ENCODE results near the gene IFT57.

Gene IFT57

DNA sequence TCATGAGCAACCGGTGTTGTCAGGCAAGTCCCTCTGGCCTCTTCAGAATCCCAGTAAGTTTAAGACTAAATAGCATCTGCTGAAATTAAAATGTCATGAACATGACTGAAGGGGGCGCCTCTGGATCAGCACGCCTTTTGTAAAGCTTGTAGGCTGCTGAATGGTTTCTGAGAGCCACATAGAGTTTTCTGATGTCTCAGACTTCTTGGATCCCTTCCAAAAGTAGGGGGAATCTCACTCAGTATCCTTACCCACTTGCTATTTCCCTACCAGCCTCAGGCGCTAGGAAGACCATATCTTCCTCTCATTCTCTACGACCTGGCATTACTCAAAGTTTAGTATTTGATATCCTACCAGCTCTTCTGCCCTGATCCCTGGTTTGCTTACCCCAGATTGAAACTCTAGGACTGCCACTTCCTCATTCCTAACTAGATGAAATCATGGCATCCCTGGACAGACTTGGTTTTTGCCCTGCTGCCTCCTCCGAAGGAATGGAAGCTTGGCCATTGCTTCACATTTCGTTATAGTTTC lies 68.7 kb downstream of the IFT57 start:
- no peaks in the 10 kb centered on the region for H3K4me1 ChIP-seq (ENCODE audit: control insufficient read depth, insufficient read depth, low read length)
- no peaks in the 10 kb centered on the region for H3K36me3 ChIP-seq (ENCODE audit: control insufficient read depth, insufficient read depth, low read length)
- no peak overlapping the region for H3K4me3 ChIP-seq (ENCODE audit: low read length)
- no peak overlapping the region for H3K27ac ChIP-seq (ENCODE audit: low read depth, low read length)
- no peak overlapping the region for H3K9ac ChIP-seq (ENCODE audit: low read length)
- H3K27me3 ChIP-seq (ENCODE audit: control insufficient read depth, insufficient read depth, low read length): no peaks in the 10 kb centered on the region

DNA sequence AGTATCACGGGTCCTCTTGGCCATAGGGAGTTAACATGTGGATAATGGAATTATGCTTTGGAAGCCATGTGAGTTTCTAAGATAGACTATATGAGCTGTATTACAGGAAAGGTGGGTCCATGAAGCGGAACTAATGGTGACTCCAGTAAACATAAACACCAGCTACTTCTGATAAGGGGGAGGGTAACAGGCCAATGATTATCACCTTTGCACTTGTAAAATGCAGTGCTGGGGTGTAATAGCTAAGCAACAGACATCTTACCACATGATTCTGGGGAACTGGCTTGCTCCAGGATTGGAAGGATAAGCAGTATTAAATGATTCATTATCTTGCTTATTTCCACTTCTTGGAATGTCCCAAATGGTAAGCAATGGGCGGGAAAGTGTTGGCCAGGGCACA lies 70.0 kb downstream of the IFT57 start:
- Histone ChIP-seq H3K4me1 (ENCODE audit: control insufficient read depth, insufficient read depth, low read length) (no peaks in the 10 kb centered on the region), H3K4me3 (ENCODE audit: low read length) (no peak overlapping the region), H3K36me3 (ENCODE audit: control insufficient read depth, insufficient read depth, low read length) (no peaks in the 10 kb centered on the region), H3K9ac (ENCODE audit: low read length) (no peak overlapping the region), H3K27ac (ENCODE audit: low read depth, low read length) (no peak overlapping the region), H3K27me3 (ENCODE audit: control insufficient read depth, insufficient read depth, low read length) (no peaks in the 10 kb centered on the region)

DNA sequence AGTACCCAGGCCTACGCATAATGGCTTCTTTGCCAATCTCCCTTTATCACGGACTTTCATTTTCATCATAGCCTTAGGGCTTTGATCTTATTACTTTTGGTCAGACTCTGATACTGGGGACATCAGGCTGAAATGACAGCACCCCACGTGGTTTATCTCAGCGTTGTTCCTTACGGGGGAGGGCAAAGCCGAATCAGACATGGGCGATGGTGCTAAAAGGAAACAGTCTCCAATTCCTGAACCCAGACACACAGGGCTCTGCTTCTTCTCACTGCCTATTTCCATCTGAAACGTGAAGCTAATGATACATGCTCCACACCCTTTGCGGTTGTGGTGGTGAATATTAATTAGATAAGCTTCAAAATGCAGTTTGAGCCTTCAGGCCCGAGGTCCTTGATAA lies 72.0 kb downstream of the IFT57 start:
- Histone ChIP-seq H3K9ac (ENCODE audit: low read length) (no peak overlapping the region), H3K36me3 (ENCODE audit: control insufficient read depth, insufficient read depth, low read length) (no peaks in the 10 kb centered on the region), H3K4me3 (ENCODE audit: low read length) (no peak overlapping the region), H3K4me1 (ENCODE audit: control insufficient read depth, insufficient read depth, low read length) (no peaks in the 10 kb centered on the region), H3K27me3 (ENCODE audit: control insufficient read depth, insufficient read depth, low read length) (no peaks in the 10 kb centered on the region), H3K27ac (ENCODE audit: low read depth, low read length) (no peak overlapping the region)

DNA sequence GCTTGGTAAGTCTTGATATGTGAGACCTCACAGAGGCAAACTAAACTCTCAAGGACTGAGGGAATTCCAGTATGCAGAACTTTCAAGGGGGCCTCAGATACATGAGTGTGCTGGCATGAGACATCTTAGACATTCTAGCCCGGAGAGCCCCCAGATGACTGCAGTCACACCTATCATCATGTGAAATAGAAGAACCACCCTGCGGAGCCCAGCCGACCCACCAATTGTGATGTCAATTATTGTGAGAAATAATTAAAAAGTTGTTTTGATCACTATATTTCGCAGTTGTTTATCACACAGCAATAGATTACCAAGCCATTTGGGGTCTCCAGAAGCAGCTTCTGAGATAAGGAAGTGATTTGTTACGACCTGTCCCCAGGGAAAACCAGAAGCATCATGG lies 76.1 kb downstream of the IFT57 start:
- Histone ChIP-seq H3K4me1 (ENCODE audit: control insufficient read depth, insufficient read depth, low read length) (no peaks in the 10 kb centered on the region), H3K4me3 (ENCODE audit: low read length) (no peak overlapping the region), H3K36me3 (ENCODE audit: control insufficient read depth, insufficient read depth, low read length) (no peaks in the 10 kb centered on the region), H3K9ac (ENCODE audit: low read length) (no peak overlapping the region), H3K27me3 (ENCODE audit: control insufficient read depth, insufficient read depth, low read length) (no peaks in the 10 kb centered on the region), H3K27ac (ENCODE audit: low read depth, low read length) (no peak overlapping the region)

DNA sequence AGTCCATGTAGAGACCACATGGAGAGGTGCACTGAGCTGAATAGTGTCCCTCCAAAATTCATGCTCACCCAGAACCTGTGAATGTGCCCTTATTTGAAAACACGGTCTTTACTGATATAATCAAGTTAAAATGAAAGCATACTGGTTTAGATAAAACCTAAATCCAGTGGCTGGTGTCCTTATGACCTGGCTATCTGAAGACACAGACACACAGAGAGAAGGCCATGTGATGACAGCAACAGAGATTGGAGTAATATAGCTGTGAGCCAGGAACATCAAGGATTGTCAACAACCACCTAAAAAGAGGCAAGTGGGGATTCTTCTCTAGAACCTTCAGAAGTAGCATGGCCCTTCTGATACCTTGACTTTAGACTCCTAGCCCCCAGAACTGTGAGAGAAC lies 76.6 kb downstream of the IFT57 start:
- no peak overlapping the region for H3K4me3 ChIP-seq (ENCODE audit: low read length)

DNA sequence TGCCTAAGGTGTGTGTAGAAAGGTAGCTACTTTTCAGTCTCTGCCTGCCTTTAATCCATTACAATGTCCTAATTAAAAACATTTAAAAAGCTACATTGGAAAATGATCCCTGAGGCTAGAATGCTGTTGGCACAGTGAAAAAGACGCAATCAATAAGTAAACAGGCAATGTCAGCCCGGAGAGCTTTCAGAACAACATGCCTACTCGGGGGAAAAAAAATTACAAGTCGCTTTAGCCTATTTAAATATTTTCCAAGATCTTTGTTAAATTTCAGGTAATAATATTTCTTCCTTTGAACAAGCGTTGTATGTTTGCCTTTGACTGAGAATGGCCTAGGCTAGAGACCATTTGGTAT lies 84.8 kb downstream of the IFT57 start:
- H3K4me1 ChIP-seq (ENCODE audit: control insufficient read depth, insufficient read depth, low read length): no peaks in the 10 kb centered on the region
- no peaks in the 10 kb centered on the region for H3K27me3 ChIP-seq (ENCODE audit: control insufficient read depth, insufficient read depth, low read length)
- no peak overlapping the region for H3K27ac ChIP-seq (ENCODE audit: low read depth, low read length)
- H3K9ac ChIP-seq (ENCODE audit: low read length): no peak overlapping the region
- H3K36me3 ChIP-seq (ENCODE audit: control insufficient read depth, insufficient read depth, low read length): no peaks in the 10 kb centered on the region
- no peak overlapping the region for H3K4me3 ChIP-seq (ENCODE audit: low read length)

More for the DNA sequence above, 76.6 kb downstream of the IFT57 start:
- Histone ChIP-seq H3K9ac (ENCODE audit: low read length) (no peak overlapping the region), H3K27ac (ENCODE audit: low read depth, low read length) (no peak overlapping the region), H3K4me1 (ENCODE audit: control insufficient read depth, insufficient read depth, low read length) (no peaks in the 10 kb centered on the region), H3K36me3 (ENCODE audit: control insufficient read depth, insufficient read depth, low read length) (no peaks in the 10 kb centered on the region), H3K27me3 (ENCODE audit: control insufficient read depth, insufficient read depth, low read length) (no peaks in the 10 kb centered on the region)

DNA sequence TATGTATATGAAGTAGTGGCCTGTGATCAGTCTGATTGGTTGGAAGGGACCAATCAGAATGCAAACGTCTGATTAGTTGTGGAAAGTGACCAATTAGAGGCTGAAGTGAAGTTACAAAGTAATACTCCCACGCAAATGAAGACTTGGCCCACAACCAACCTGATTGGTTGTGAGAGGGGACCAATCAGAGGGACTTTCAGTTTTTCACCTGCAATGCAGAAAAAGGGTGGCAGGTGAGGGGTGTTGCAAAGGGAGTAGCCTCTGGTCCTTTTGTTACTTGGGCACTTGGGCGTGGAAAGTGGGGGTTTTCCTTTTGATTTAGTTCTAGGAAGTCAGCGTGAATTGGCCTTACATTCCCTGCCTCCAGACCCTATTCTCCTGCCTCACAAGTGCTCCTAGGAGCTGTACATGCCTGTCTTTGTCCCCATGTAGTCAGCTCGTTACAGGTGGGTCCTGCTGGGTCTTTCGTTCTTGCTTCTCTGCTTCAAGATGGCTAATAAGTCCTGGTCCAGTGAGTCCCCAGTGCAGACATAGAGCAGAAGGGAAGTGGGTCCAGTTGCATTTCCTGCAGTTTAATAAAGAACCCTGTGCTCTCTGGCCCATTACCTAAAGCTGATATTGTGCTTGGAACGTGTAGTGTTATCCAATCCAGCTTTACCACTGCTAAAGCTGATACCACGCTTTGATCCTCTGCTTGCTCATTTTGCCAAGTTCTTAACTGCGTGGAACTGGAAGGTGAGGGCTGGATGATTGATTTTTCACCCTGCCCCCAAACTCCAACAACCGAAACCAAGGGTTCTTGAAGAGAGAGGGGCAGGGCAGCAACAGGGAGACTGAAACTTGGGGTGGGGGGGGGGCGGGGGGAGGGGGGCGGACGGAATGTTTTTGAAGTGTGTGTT lies 85.4 kb downstream of the IFT57 start:
- no peak overlapping the region for H3K9ac ChIP-seq (ENCODE audit: low read length)
- H3K27me3 ChIP-seq (ENCODE audit: control insufficient read depth, insufficient read depth, low read length): no peaks in the 10 kb centered on the region
- no peaks in the 10 kb centered on the region for H3K4me1 ChIP-seq (ENCODE audit: control insufficient read depth, insufficient read depth, low read length)
- H3K4me3 ChIP-seq (ENCODE audit: low read length): no peak overlapping the region
- H3K27ac ChIP-seq (ENCODE audit: low read depth, low read length): no peak overlapping the region
- H3K36me3 ChIP-seq (ENCODE audit: control insufficient read depth, insufficient read depth, low read length): no peaks in the 10 kb centered on the region

DNA sequence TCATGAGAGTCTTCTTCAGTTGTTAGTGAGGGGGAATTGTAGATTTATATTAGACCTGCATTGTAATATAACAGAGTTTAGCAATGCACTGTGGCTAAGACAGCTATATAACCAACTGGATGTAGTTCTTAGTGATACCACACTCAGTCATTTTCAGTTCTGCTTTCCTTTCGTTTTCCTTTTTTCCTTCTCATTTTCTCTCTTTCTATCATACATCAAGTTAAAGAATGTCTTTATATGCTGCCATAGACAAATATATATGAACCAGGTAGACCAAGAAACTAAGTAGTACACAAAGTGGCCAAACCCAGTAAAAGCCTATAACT lies 87.7 kb downstream of the IFT57 start:
- H3K4me3 ChIP-seq (ENCODE audit: low read length): no peak overlapping the region
- H3K4me1 ChIP-seq (ENCODE audit: control insufficient read depth, insufficient read depth, low read length): no peaks in the 10 kb centered on the region
- H3K36me3 ChIP-seq (ENCODE audit: control insufficient read depth, insufficient read depth, low read length): no peaks in the 10 kb centered on the region
- H3K27me3 ChIP-seq (ENCODE audit: control insufficient read depth, insufficient read depth, low read length): no peaks in the 10 kb centered on the region
- no peak overlapping the region for H3K27ac ChIP-seq (ENCODE audit: low read depth, low read length)
- no peak overlapping the region for H3K9ac ChIP-seq (ENCODE audit: low read length)

DNA sequence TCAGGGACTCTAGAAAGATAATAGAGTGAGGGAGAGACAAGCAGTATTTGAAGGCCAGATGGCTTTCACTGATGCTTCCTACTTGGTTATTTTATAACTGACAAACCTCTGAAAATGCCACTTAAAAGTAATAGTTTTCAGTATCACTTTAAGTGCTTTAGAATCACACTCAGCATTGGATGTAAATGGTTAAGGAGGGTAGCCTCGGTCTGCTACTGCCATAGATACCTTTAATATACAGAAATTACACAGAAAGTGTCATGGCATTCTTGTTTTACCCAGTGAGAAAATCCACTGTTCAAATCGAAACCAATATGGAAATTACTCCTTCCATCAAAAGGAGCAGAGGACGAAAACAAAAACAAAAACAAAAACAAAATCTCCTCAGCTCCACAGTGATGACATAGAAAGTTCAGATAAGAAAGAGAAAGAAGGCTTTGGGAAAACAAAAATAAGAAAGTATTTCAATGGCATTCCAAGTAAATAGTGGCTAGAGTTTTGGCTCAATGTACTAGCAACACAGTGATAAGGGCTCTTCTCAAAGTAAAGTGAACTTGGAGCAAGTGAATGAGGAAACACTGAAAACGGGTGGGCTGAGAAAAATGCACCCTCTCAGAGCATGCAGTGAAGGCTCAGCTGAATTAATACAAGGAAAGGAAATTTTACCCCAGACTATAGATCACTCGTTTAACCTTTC lies 88.2 kb downstream of the IFT57 start:
- Histone ChIP-seq H3K27me3 (ENCODE audit: control insufficient read depth, insufficient read depth, low read length) (no peaks in the 10 kb centered on the region), H3K9ac (ENCODE audit: low read length) (no peak overlapping the region), H3K27ac (ENCODE audit: low read depth, low read length) (no peak overlapping the region), H3K36me3 (ENCODE audit: control insufficient read depth, insufficient read depth, low read length) (no peaks in the 10 kb centered on the region), H3K4me1 (ENCODE audit: control insufficient read depth, insufficient read depth, low read length) (no peaks in the 10 kb centered on the region), H3K4me3 (ENCODE audit: low read length) (no peak overlapping the region)

DNA sequence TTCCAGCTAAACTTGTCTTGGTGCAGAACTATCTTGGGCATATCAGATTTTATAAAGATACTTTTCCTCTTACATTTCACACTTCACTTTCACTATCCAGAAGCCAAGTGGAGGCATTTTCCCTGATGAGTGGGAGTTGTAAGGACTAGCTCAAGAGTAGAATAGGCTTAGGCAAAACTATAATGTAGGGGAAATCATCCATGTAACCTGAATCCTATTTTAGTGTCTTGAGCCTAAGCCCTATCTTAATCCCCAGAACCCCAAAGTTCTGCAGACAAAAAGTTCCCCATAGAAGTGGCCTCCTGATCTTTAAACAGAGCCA lies 89.2 kb downstream of the IFT57 start:
- no peak overlapping the region for H3K4me3 ChIP-seq (ENCODE audit: low read length)
- H3K4me1 ChIP-seq (ENCODE audit: control insufficient read depth, insufficient read depth, low read length): no peaks in the 10 kb centered on the region
- H3K27me3 ChIP-seq (ENCODE audit: control insufficient read depth, insufficient read depth, low read length): no peaks in the 10 kb centered on the region
- no peaks in the 10 kb centered on the region for H3K36me3 ChIP-seq (ENCODE audit: control insufficient read depth, insufficient read depth, low read length)
- no peak overlapping the region for H3K9ac ChIP-seq (ENCODE audit: low read length)
- no peak overlapping the region for H3K27ac ChIP-seq (ENCODE audit: low read depth, low read length)

DNA sequence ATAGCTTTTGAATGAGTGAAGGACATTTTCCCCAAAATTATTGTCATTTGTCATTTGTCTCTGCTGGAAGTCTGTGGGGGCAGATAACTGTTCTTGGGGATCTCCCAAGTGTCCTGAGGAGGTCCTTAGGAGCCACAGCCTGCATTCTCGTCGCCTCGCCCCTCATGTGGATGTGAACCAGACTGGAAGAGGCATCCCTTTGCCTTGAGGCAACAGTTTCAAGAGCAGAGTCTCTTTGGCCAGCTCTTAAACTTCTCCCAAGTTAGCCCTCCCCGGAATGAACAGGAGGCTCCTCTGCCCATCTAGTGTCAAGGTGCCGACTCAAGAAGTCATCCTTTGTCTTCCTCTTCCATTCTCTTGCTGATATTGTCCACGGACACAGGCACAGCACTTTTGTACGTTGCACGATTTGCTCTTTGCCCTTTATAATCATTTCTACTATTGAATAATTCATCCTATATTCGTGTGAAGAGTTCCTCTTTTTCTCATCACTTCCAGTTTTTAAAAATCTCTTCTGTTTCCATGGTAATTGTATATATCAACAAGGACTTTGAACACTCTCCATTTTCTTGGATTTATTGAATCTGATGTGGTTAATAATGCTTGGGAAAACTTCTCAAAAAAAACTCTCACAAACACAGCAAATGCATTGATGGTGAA lies 90.6 kb downstream of the IFT57 start:
- Histone ChIP-seq H3K36me3 (ENCODE audit: control insufficient read depth, insufficient read depth, low read length) (no peaks in the 10 kb centered on the region), H3K4me3 (ENCODE audit: low read length) (no peak overlapping the region), H3K27ac (ENCODE audit: low read depth, low read length) (no peak overlapping the region), H3K9ac (ENCODE audit: low read length) (no peak overlapping the region), H3K4me1 (ENCODE audit: control insufficient read depth, insufficient read depth, low read length) (no peaks in the 10 kb centered on the region), H3K27me3 (ENCODE audit: control insufficient read depth, insufficient read depth, low read length) (no peaks in the 10 kb centered on the region)

DNA sequence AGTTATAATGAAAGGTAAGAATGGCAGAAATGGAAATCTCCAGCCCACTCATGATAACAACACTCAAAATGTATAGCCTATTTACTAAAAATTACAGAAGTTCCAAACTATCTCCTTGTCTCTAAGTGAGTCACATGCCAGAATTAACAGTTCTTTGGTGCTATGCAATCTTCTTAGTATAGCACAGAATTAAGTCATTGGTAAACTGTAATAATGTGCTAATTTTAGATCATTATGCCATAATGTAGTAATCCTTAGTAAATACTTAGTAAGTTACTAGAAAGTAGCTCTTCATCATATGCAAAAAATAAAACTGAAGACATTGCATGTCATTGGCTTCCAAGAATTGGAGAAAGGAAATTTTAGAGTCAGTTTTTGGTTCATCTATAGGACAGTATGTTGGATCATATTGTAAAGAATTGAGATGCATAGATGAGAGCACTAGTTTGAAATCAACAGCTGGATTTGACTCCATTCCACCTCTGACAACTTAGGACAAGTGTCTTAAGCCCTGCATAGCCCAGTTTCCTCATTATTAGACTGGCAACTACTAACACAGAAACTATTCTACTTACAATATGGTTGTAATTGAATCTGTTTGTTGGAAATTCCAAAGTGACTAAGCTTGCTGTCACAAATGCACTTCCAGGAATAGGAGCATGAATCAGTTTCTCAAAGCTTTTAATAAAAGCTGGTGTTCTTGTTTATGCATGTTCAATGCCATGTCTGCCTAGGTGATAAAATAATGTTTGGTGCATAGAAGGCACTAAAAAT lies 91.3 kb downstream of the IFT57 start:
- Histone ChIP-seq H3K9ac (ENCODE audit: low read length) (no peak overlapping the region), H3K4me3 (ENCODE audit: low read length) (no peak overlapping the region), H3K27ac (ENCODE audit: low read depth, low read length) (no peak overlapping the region), H3K4me1 (ENCODE audit: control insufficient read depth, insufficient read depth, low read length) (no peaks in the 10 kb centered on the region), H3K36me3 (ENCODE audit: control insufficient read depth, insufficient read depth, low read length) (no peaks in the 10 kb centered on the region), H3K27me3 (ENCODE audit: control insufficient read depth, insufficient read depth, low read length) (no peaks in the 10 kb centered on the region)

Data from rectal smooth muscle tissue (tissue), 1 donor.